A549 (cell line): ENCODE results near the gene MLLT11. TPM values are rescaled to one million over a fixed set of nuclear protein-coding genes. Genes with fewer than 3 reads are reported as not detected.

ENCODE experiments used
- ATAC-seq, 2 experiments: fragments of 200-7000 bp in 1 of 2; fragments of >200 bp in 1 of 2; cut with Nextera tagmentation in 1 of 2; cut with Tn5 transposase in 1 of 2; 3 replicates each; pipeline versions ENCODE4 v1.8.0 to v1.9.1; 2018 to 2020; ENCODE audit warnings: mild to moderate bottlenecking in 1 of 2, moderate library complexity in 1 of 2
- CTCF ChIA-PET: fragments of 300-600 bp; sonication (Branson Sonifier 250); formaldehyde crosslinking; extraction: SDS; loops from one replicate; lab custom pipeline; 2021; ENCODE audit warnings: antibody characterized with exemption, inconsistent platforms; lab: Yijun Ruan, JAX
- POLR2A ChIA-PET: fragments of 350-600 bp; formaldehyde crosslinking; extraction: SDS; loops from one replicate; lab custom pipeline; 2021; ENCODE audit warnings: antibody characterized with exemption, inconsistent platforms; lab: Yijun Ruan, JAX
- DNase-seq, 2 experiments: peaks; one replicate each; pipeline versions ENCODE4 v3.0.0 to v3.0.0-alpha.2; 2011 to 2016; ENCODE audit warnings: low read depth in 1 of 2, low spot score in 1 of 2
- FAIRE-seq: peaks from 2 replicates; lab custom pipeline; 2011; peaks lifted over from hg19 to GRCh38; lab: Jason Lieb, UNC
- H3K27ac ChIP-seq, 2 experiments: fragments of >200 bp; sonication (Bioruptor Twin); formaldehyde crosslinking; 3 replicates each; pipeline ENCODE4 v1.5.1; 2016 to 2017
- H3K4me1 ChIP-seq: fragments of >200 bp; sonication (Bioruptor Twin); formaldehyde crosslinking; 3 replicates; pipeline ENCODE4 v1.6.1; 2016
- H3K4me2 ChIP-seq: fragments of >200 bp; sonication (Bioruptor Twin); formaldehyde crosslinking; 3 replicates; pipeline ENCODE4 v1.6.1; 2016
- H3K4me3 ChIP-seq: fragments of >200 bp; sonication (Bioruptor Twin); formaldehyde crosslinking; 3 replicates; pipeline ENCODE4 v1.5.1; 2016
- H3K9me3 ChIP-seq: fragments of >200 bp; sonication (Bioruptor Twin); formaldehyde crosslinking; 3 replicates; pipeline ENCODE4 v1.6.1; 2016
- BCL3 ChIP-seq: fragments of >200 bp; sonication (Bioruptor Twin); formaldehyde crosslinking; IDR thresholded peaks from 3 replicates; pipeline ENCODE4 v1.6.1; 2016
- BHLHE40 ChIP-seq: IDR thresholded peaks from 2 replicates; pipeline ENCODE4 v1.6.1; 2012; ENCODE audit warnings: low read depth, low read length, inconsistent platforms
- CBX8 ChIP-seq: fragments of 200-600 bp; sonication (generic); IDR thresholded peaks from 2 replicates; pipeline ENCODE4 v1.6.1; 2016
- CHD2 ChIP-seq: fragments of 150-350 bp; IDR thresholded peaks from 2 replicates; pipeline ENCODE4 v1.6.1; 2014; ENCODE audit warnings: low read length; ENCODE audit not compliant: partially characterized antibody
- CHD4 ChIP-seq: fragments of 200-600 bp; sonication (generic); IDR thresholded peaks from 2 replicates; pipeline ENCODE4 v1.6.1; 2016; ENCODE audit warnings: antibody characterized with exemption, mild to moderate bottlenecking, borderline replicate concordance
- ESRRA ChIP-seq: fragments of 150-350 bp; IDR thresholded peaks from 2 replicates; pipeline ENCODE4 v1.6.1; 2014; ENCODE audit warnings: mild to moderate bottlenecking, low read length, borderline replicate concordance
- FOSL2 ChIP-seq, 2 experiments: fragments of 450-650 bp in 1 of 2; fragments of >200 bp in 1 of 2; sonication (Bioruptor Twin) in 1 of 2; formaldehyde crosslinking; IDR thresholded peaks; 2 replicates each; pipeline versions ENCODE4 v1.5.0 to v1.6.1; 2016 to 2020; ENCODE audit warnings: mild to moderate bottlenecking in 1 of 2, moderate library complexity in 1 of 2
- HDAC2 ChIP-seq: fragments of 200-600 bp; sonication (generic); IDR thresholded peaks from 2 replicates; pipeline ENCODE4 v1.6.1; 2016
- HEYL ChIP-seq: fragments of 250-450 bp; sonication (Bioruptor Pico); IDR thresholded peaks from 2 replicates; pipeline ENCODE4 v1.8.0; 2021; ENCODE audit warnings: mild to moderate bottlenecking, moderate library complexity
- HMGXB4 ChIP-seq: fragments of 250-450 bp; sonication (Bioruptor Pico); IDR thresholded peaks from 2 replicates; pipeline ENCODE4 v1.5.0; 2021; ENCODE audit warnings: mild to moderate bottlenecking, moderate library complexity, borderline replicate concordance
- HOXA7 ChIP-seq: fragments of 250-450 bp; sonication (Bioruptor Pico); IDR thresholded peaks from 2 replicates; pipeline ENCODE4 v1.5.0; 2020; ENCODE audit warnings: mild to moderate bottlenecking, moderate library complexity
- JUNB ChIP-seq: fragments of >200 bp; sonication (Bioruptor Twin); formaldehyde crosslinking; IDR thresholded peaks from 2 replicates; pipeline ENCODE4 v1.6.1; 2016
- KDM1A ChIP-seq: fragments of 200-600 bp; sonication (generic); IDR thresholded peaks from 2 replicates; pipeline ENCODE4 v1.6.1; 2016; ENCODE audit warnings: low read depth, mild to moderate bottlenecking
- MAZ ChIP-seq: fragments of 150-350 bp; IDR thresholded peaks from 2 replicates; pipeline ENCODE4 v1.6.1; 2014; ENCODE audit warnings: antibody characterized with exemption, low read depth, low read length, borderline replicate concordance
- NFE2L2 ChIP-seq: fragments of 150-350 bp; conservative IDR thresholded peaks from 2 replicates; pipeline ENCODE4 v1.6.1; 2014; ENCODE audit warnings: low read length
- NPAS2 ChIP-seq: fragments of 250-450 bp; sonication (Bioruptor Pico); IDR thresholded peaks from 2 replicates; pipeline ENCODE4 v1.8.0; 2022; ENCODE audit warnings: mild to moderate bottlenecking, moderate library complexity, borderline replicate concordance
- PBX3 ChIP-seq: IDR thresholded peaks from 2 replicates; pipeline ENCODE4 v1.6.1; 2012
- POLR2A ChIP-seq: IDR thresholded peaks from 2 replicates; pipeline ENCODE4 v1.6.1; 2012; ENCODE audit warnings: mild to moderate bottlenecking, low read length
- POLR2AphosphoS2 ChIP-seq: conservative IDR thresholded peaks from 2 replicates; pipeline ENCODE4 v1.6.1; 2012; ENCODE audit warnings: low read length, improper control_type of control experiment, inconsistent platforms
- RAD21 ChIP-seq, 2 experiments: fragments of >200 bp in 1 of 2; sonication (Bioruptor Twin) in 1 of 2; formaldehyde crosslinking in 1 of 2; IDR thresholded peaks in 1 of 2; conservative IDR thresholded peaks in 1 of 2; 2 replicates in 1 of 2; 3 replicates in 1 of 2; pipeline ENCODE4 v1.6.1; 2012 to 2018; ENCODE audit warnings: inconsistent platforms in 1 of 2
- RFX5 ChIP-seq: fragments of 450-650 bp; IDR thresholded peaks from 2 replicates; pipeline ENCODE4 v1.7.1; 2014; ENCODE audit warnings: antibody characterized with exemption, mild to moderate bottlenecking, moderate library complexity
- SMC3 ChIP-seq: fragments of >200 bp; sonication (Bioruptor Twin); formaldehyde crosslinking; IDR thresholded peaks from 3 replicates; pipeline ENCODE4 v1.6.1; 2018; ENCODE audit warnings: inconsistent platforms
- SREBF2 ChIP-seq: fragments of 450-650 bp; IDR thresholded peaks from 2 replicates; pipeline ENCODE4 v1.6.1; 2014; ENCODE audit warnings: mild to moderate bottlenecking, moderate library complexity
- ZC3H11A ChIP-seq: fragments of 450-650 bp; IDR thresholded peaks from 2 replicates; pipeline ENCODE4 v1.6.1; 2014; ENCODE audit warnings: antibody characterized with exemption, mild to moderate bottlenecking
- ZNF302 ChIP-seq: fragments of 250-450 bp; sonication (Bioruptor Pico); IDR thresholded peaks from 2 replicates; pipeline ENCODE4 v1.9.0; 2021; ENCODE audit warnings: inconsistent platforms, mild to moderate bottlenecking, moderate library complexity
- ZSCAN20 ChIP-seq: fragments of 250-450 bp; sonication (Bioruptor Pico); IDR thresholded peaks from 2 replicates; pipeline ENCODE4 v1.8.0; 2022; ENCODE audit warnings: mild to moderate bottlenecking, moderate library complexity
- WGBS: methylation state at CpG from one replicate; pipeline ENCODE4 v1.1.6; 2017; ENCODE audit errors: missing lambda C conversion rate; 5-methylcytosine and 5-hydroxymethylcytosine counted together
- polyA plus RNA-seq, 4 experiments: library from polyadenylated mRNA; depleted of rRNA in 3 of 4; stranded (reverse); fragments of >200 nt; fragmentation: RNase III in 1 of 4; extraction: RNeasy Plus Mini Kit Qiagen cat#74134 plus additional on column Dnase treatment in 1 of 4; gene quantifications; 2 replicates in 3 of 4; 3 replicates in 1 of 4; pipeline ENCODE4 v1.2.3, GENCODE V29; 2011 to 2017
- TF ChIP-seq, protein P1 (sequence below): fragments of >200 bp; sonication (Bioruptor Twin); formaldehyde crosslinking; IDR thresholded peaks from 3 replicates; pipeline ENCODE4 v1.5.1; 2016

Gene MLLT11
- polyA plus RNA-seq, 2 of the 4 experiments (the other 2 are of a cell fraction) = 28.2 to 33.7 TPM

DNA sequence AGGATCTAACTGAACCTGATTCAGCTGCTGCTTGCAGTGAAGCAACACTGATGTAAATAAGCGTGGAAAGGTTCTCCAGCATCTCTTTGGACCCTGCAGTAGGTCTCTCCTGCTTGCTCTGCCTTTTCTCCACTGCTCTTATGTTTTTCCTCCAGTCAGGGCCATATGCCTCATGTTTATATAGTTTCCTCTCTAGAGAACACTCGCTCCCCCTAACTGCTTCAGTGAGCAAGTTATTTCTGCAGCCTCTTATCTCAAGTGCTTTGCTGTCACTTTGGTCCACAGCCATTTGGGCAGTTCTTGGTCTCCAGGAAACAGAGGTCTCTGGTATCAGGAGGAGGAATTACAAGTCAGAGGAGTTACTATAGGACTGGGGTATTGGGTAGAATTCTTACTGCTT, 46.7 kb upstream of the MLLT11 start:
- Histone ChIP-seq H3K4me1 (peaks cover 33% of the 10 kb centered on the region), H3K4me3 (no peak overlapping the region), H3K4me2 (peak overlapping the region; percentile 5; the same call in 1 of the 3 replicates), H3K9me3 (no peaks in the 10 kb centered on the region), H3K27ac (no peak overlapping the region)
- ChIA-PET CTCF (interaction anchor here (1.2 to 2.4 kb wide), 2 partner anchors 11 to 34 kb away, joined by 3 to 14 read pairs; no protein-coding TSS in a partner anchor), POLR2A (no interaction called here)
- FAIRE-seq = no peak
- WGBS = 74% methylated on average over 2 of the region's 2 CpGs
- no peak for DNase-seq
- peak in 1 of 2 experiments; percentile 15; a peak in 2 of 6 replicates for ATAC-seq
- TF ChIP-seq PBX3 (no peak), CBX8 (no peak), POLR2A (no peak), HDAC2 (no peak), CHD4 (no peak), JUNB (no peak), ESRRA (no peak), POLR2AphosphoS2 (no peak), ZC3H11A (no peak), ZNF302 (CRISPR knock-in tag) (no peak), NFE2L2 (no peak), ZSCAN20 (CRISPR knock-in tag) (no peak), HOXA7 (CRISPR knock-in tag) (no peak), HEYL (CRISPR knock-in tag) (no peak)

DNA sequence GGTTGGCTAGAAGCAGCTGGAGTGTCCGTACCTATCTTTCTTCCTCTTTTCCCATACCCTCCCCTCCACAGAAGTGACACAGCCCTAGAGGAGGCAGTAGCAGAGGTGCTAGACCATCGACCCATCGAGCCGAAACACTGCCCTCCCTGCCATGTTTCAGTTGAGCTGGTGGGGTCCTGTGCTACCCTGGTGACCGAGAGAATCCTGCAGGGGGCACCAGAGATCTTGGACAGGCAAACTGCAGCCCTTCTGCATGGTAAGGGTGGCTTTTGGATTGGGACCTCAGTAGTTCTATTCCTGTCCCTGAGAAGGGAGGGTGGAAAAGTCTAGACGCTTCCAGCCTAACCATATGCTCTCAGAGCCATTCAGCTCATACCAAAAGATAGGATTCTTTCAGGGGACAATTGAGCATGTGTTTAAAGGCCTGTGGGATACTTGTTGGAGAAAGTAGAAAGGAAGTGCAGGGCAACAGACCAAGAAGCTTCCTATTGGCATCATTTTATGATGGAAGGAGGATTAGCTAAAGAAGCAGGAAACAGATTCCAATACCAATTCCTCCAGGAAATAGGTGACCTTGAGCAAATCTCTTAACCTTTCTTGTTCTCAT, 35.6 kb upstream of the MLLT11 start:
- FAIRE-seq (no peak), DNase-seq (peak; percentile 72 to 84), ATAC-seq (peak; percentile 98 to 99)
- H3K27ac ChIP-seq = no peak overlapping the region
- TF ChIP-seq ESRRA (no peak), MAZ (no peak), SMC3 (peak; percentile 44), RAD21 (conservative IDR thresholded peaks at IDR 0.05 in 1 of 2, IDR thresholded peaks at IDR 0.05 in 1 of 2) (peak; percentile 66 to 82)
- TF ChIP-seq, protein P1, sequence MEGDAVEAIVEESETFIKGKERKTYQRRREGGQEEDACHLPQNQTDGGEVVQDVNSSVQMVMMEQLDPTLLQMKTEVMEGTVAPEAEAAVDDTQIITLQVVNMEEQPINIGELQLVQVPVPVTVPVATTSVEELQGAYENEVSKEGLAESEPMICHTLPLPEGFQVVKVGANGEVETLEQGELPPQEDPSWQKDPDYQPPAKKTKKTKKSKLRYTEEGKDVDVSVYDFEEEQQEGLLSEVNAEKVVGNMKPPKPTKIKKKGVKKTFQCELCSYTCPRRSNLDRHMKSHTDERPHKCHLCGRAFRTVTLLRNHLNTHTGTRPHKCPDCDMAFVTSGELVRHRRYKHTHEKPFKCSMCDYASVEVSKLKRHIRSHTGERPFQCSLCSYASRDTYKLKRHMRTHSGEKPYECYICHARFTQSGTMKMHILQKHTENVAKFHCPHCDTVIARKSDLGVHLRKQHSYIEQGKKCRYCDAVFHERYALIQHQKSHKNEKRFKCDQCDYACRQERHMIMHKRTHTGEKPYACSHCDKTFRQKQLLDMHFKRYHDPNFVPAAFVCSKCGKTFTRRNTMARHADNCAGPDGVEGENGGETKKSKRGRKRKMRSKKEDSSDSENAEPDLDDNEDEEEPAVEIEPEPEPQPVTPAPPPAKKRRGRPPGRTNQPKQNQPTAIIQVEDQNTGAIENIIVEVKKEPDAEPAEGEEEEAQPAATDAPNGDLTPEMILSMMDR = peak; percentile 57
- H3K4me1 ChIP-seq = no peaks in the 10 kb centered on the region
- 63% methylated on average over 6 of the region's 6 CpGs for WGBS
- H3K4me3 ChIP-seq = no peak overlapping the region
- POLR2A ChIA-PET = no interaction called here
- no peaks in the 10 kb centered on the region for H3K9me3 ChIP-seq
- CTCF ChIA-PET = interaction anchor here (0.6 to 6.7 kb wide), 21 partner anchors 8 to 270 kb away, joined by 3 to 62 read pairs (median 4); partner anchors contain the start of genes ANXA9, BNIPL, C1orf56 and LYSMD1
- no peak overlapping the region for H3K4me2 ChIP-seq

GRCh38 chr1:151026460-151026859, 33.7 kb upstream of the MLLT11 start:
- ChIA-PET POLR2A (no interaction called here), CTCF (interaction anchor here (0.7 to 6.7 kb wide), 9 partner anchors 15 to 227 kb away, joined by 3 to 62 read pairs (median 4); partner anchors contain the start of genes ANXA9, C1orf56, LYSMD1 and MINDY1)
- ATAC-seq (no peak), DNase-seq (no peak), FAIRE-seq (no peak)
- H3K9me3 ChIP-seq = no peaks in the 10 kb centered on the region
- H3K4me2 ChIP-seq = no peak overlapping the region
- no peak overlapping the region for H3K4me3 ChIP-seq
- TF ChIP-seq HMGXB4 (CRISPR knock-in tag) (no peak), SREBF2 (no peak), SMC3 (no peak), ZC3H11A (no peak), FOSL2 (IDR thresholded peaks at IDR 0.05) (no peak), FOSL2 (CRISPR knock-in tag; IDR thresholded peaks at IDR 0.05) (no peak), BHLHE40 (no peak), JUNB (no peak), ZSCAN20 (CRISPR knock-in tag) (no peak), BCL3 (no peak), NFE2L2 (no peak), ZNF302 (CRISPR knock-in tag) (no peak), HOXA7 (CRISPR knock-in tag) (no peak), CHD2 (no peak), KDM1A (no peak), RFX5 (no peak), NPAS2 (CRISPR knock-in tag) (no peak)
- no peaks in the 10 kb centered on the region for H3K4me1 ChIP-seq
- no peak overlapping the region for H3K27ac ChIP-seq
